Transverse colon (tissue), 4 donors: ENCODE measurements around the gene MSH6. TPM values are rescaled to one million over a fixed set of nuclear protein-coding genes. Genes with fewer than 3 reads are reported as not detected.

Experiments
- DNase-seq: peaks from one replicate; pipeline ENCODE4 v3.0.0-alpha.2; 2019
- H3K27ac ChIP-seq, 4 donors: fragments of 200-600 bp; sonication (generic); 2 replicates each; pipeline ENCODE4 v1.5.1; 2016 to 2018; ENCODE audit warnings: inconsistent platforms in 4 of 4
- H3K27me3 ChIP-seq: fragments of 200-600 bp; sonication (generic); 2 replicates; pipeline ENCODE4 v1.5.1; 2017; ENCODE audit warnings: inconsistent platforms
- H3K36me3 ChIP-seq, 4 donors: fragments of 200-600 bp; sonication (generic); 2 replicates each; pipeline ENCODE4 v1.5.1; 2017 to 2019; ENCODE audit warnings: inconsistent platforms in 4 of 4
- H3K4me1 ChIP-seq, 4 donors: fragments of 200-600 bp; sonication (generic); 2 replicates each; pipeline ENCODE4 v1.5.1; 2017 to 2020; ENCODE audit warnings: inconsistent platforms in 4 of 4
- H3K4me3 ChIP-seq, 4 donors: fragments of 200-600 bp; sonication (generic); 1 replicate in 1 of 4; 2 replicates in 3 of 4; pipeline versions ENCODE4 v1.5.1 to v1.6.1; 2017 to 2019; ENCODE audit warnings: inconsistent platforms in 4 of 4
- H3K9me3 ChIP-seq, 2 donors: fragments of 200-600 bp; sonication (generic); 2 replicates each; pipeline ENCODE4 v1.5.1; 2017 to 2019; ENCODE audit warnings: inconsistent platforms in 2 of 2
- EP300 ChIP-seq: sonication (generic); formaldehyde crosslinking; IDR thresholded peaks from one replicate; pipeline ENCODE4 v1.6.1; 2017; ENCODE audit warnings: antibody characterized with exemption, low read depth
- POLR2A ChIP-seq: fragments of 450-650 bp; IDR thresholded peaks from one replicate; pipeline ENCODE4 v1.6.1; 2016; ENCODE audit warnings: antibody characterized with exemption, mild to moderate bottlenecking, moderate library complexity
- POLR2AphosphoS5 ChIP-seq, 3 donors: sonication (generic); formaldehyde crosslinking; IDR thresholded peaks; one replicate each; pipeline ENCODE4 v1.6.1; 2016; ENCODE audit warnings: antibody characterized with exemption in 3 of 3
- whole genome bisulfite sequencing, 2 donors: methylation state at CpG; one replicate each; pipeline ENCODE4 v1.1.5; 2018; ENCODE audit warnings: low coverage in 1 of 2; 5-methylcytosine and 5-hydroxymethylcytosine counted together
- in situ Hi-C, 4 donors: fragments of 200-750 bp; cut with MboI; loops; one replicate each; pipeline versions ENCODE4 v1.15.0 to v1.15.1; 2017; ENCODE audit warnings: low sequenced_read_pairs in 3 of 4, low pct_ligation_motif_present in 1 of 4, low pct_unique_long_range_greater_than_20kb in 1 of 4
- intact Hi-C: fragments of 100-400 bp; cut with DNase I; formaldehyde crosslinking; loops from one replicate; pipeline ENCODE4 v1.15.1; 2023; ENCODE audit warnings: low total_unique reads
- total RNA-seq, 4 donors: library from RNA; depleted of rRNA; stranded (reverse); fragments of >200 nt; gene quantifications; one replicate each; pipeline ENCODE4 v1.1.0, GENCODE V29; 2016
- TF ChIP-seq, protein P1 (sequence below), 5 experiments: fragments of 200-600 bp in 3 of 5; fragments of 450-650 bp in 2 of 5; sonication (generic) in 3 of 5; IDR thresholded peaks; 1 replicate in 2 of 5; 2 replicates in 3 of 5; pipeline ENCODE4 v1.5.1; 2016 to 2017; ENCODE audit warnings: antibody characterized with exemption in 5 of 5, inconsistent platforms in 3 of 5, mild to moderate bottlenecking in 2 of 5, moderate library complexity in 1 of 5

Gene MSH6
- total RNA-seq, 4 donors from 2014 or later: 15.9 to 21.9 (median 17.2) TPM

DNA sequence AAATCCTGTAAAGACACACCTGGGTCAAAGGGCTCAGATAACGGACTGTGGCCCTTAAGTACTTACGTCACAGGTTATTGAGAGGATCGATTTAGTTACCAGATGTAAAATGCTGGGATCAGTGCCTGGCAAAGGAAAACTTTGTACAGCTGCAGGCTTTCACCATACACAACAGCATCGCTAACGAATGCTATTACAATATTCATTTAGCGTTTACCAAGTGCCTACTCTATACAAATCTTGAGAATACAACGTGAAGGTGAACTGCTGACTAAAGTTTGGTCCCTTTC, 619 bp upstream of the MSH6 start:
- WGBS, 2 donors: 0 to 1% methylated on average over 4 to 7 of the region's 7 CpGs
- Histone ChIP-seq H3K4me1 (peaks cover 9 to 24% (median 19%) of the 10 kb centered on the region in 4 donors), H3K27ac (peak overlapping the region; percentile 94 to 99 (median 96)), H3K27me3 (no peaks in the 10 kb centered on the region), H3K36me3 (no peaks in the 10 kb centered on the region), H3K9me3 (no peaks in the 10 kb centered on the region), H3K4me3 (peak overlapping the region; percentile 70 to 88 (median 83))
- TF ChIP-seq POLR2A (no peak), POLR2AphosphoS5 (IDR thresholded peaks at IDR 0.05) (no peak), EP300 (no peak)
- TF ChIP-seq, protein P1, sequence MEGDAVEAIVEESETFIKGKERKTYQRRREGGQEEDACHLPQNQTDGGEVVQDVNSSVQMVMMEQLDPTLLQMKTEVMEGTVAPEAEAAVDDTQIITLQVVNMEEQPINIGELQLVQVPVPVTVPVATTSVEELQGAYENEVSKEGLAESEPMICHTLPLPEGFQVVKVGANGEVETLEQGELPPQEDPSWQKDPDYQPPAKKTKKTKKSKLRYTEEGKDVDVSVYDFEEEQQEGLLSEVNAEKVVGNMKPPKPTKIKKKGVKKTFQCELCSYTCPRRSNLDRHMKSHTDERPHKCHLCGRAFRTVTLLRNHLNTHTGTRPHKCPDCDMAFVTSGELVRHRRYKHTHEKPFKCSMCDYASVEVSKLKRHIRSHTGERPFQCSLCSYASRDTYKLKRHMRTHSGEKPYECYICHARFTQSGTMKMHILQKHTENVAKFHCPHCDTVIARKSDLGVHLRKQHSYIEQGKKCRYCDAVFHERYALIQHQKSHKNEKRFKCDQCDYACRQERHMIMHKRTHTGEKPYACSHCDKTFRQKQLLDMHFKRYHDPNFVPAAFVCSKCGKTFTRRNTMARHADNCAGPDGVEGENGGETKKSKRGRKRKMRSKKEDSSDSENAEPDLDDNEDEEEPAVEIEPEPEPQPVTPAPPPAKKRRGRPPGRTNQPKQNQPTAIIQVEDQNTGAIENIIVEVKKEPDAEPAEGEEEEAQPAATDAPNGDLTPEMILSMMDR (IDR thresholded peaks at IDR 0.05): no peak
- in situ Hi-C loops: loop anchor here in 1 of 4 donors (10.0 kb wide), 1 partner anchor 122 kb away; the partner anchor contains the start of gene FBXO11
- intact Hi-C loops: loop anchor here (5.0 kb wide), 1 partner anchor 125 kb away; the partner anchor contains the start of gene FBXO11
- no peak for DNase-seq

DNA sequence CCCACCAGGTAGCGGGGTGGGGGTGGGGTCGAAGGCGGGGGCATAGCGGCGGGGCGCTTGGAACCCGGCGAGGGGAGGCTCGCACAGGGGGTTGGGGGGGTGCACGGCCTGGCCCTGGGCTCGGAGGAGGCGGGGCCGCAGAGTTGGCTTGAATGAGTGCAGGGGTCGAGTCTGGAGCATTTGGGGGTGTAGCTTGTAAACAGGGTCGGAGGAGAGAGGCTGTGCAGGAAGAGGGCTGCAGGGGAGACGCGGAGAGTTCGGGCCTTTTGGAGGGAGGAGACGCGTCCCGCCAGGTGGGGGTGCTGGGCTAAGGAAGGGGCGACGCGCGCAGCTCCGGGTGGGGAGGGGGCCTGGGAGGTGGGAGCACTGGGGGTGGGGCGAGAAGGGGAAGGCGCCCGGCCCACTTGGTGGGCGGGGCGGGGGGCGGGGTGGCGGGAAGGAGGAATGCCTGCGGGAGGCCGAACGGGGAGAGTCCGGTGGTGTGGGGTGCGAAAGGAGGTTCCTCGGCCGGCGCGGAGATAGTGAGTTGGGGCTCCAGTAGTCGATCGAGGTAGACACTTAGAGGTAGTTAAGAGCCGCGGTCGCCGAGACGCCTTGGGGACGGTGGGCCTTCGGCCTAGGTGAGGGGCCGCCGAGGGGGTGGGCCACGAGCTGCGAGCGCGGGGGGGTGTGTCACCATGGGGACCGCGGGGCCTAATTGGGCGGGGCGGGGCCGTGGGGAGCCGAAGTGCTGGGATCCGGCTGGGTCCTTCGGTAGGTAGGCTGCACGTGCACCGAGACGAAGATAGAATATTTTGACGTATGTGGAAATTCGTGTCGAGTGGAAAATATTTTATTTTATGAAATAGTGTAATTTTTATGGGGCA, 774 bp downstream of the MSH6 start:
- in situ Hi-C loops (loop anchor here in 1 of 4 donors (10.0 kb wide), 1 partner anchor 121 kb away; the partner anchor contains the start of gene FBXO11), intact Hi-C loops (loop anchor here (5.0 kb wide), 1 partner anchor 124 kb away; the partner anchor contains the start of gene FBXO11)
- TF ChIP-seq POLR2AphosphoS5 (IDR thresholded peaks at IDR 0.05) (no peak), EP300 (no peak), POLR2A (no peak)
- TF ChIP-seq, protein P1 (IDR thresholded peaks at IDR 0.05): no peak
- peak; percentile 79 for DNase-seq
- Histone ChIP-seq H3K4me3 (peak overlapping the region; percentile 42 to 88 (median 83)), H3K27me3 (no peaks in the 10 kb centered on the region), H3K36me3 (no peaks in the 10 kb centered on the region), H3K9me3 (no peaks in the 10 kb centered on the region), H3K4me1 (peaks cover 9 to 24% (median 19%) of the 10 kb centered on the region in 4 donors), H3K27ac (peak overlapping the region; percentile 94 to 99 (median 96))
- 1 to 4% methylated on average over 6 to 56 of the region's 71 CpGs for WGBS, 2 donors

DNA sequence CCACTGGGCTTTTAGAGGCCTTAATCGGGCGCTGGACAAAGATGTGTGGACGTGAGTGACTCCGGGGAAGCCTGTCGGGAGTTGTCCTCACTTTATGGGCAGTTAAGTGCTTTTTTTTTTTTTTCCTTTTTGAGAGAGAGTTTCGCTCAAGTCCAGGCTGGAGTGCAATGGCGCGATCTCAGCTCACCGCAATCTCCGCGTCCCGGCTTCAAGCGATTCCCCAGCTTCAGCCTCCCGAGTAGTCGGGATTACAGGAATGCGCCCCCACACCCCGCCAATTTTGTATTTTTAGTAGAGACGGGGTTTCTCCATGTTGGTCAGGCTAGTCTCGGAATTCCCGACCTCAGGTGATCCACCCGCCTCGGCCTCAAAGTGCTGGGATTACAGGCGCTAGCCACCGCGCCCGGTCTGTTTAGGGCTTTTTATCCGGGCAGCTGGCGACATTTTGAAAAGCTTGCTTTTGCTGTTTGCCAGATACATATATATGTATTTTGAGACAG, 1.5 kb downstream of the MSH6 start:
- no peak for TF ChIP-seq POLR2A
- TF ChIP-seq EP300: no peak
- TF ChIP-seq, protein P1 (IDR thresholded peaks at IDR 0.05): no peak
- no peak for TF ChIP-seq POLR2AphosphoS5 (IDR thresholded peaks at IDR 0.05)
- peak overlapping the region; percentile 42 to 88 (median 83) for H3K4me3 ChIP-seq
- in situ Hi-C loops (loop anchor here in 1 of 4 donors (10.0 kb wide), 1 partner anchor 120 kb away; the partner anchor contains the start of gene FBXO11), intact Hi-C loops (loop anchor here (5.0 kb wide), 1 partner anchor 123 kb away; the partner anchor contains the start of gene FBXO11)
- WGBS, 2 donors: 24 to 46% methylated on average over 20 to 28 of the region's 28 CpGs
- H3K27ac ChIP-seq: peak overlapping the region; percentile 94 to 99 (median 96)
- H3K27me3 ChIP-seq: no peaks in the 10 kb centered on the region
- H3K36me3 ChIP-seq: no peaks in the 10 kb centered on the region
- DNase-seq: peak; percentile 19
- H3K4me1 ChIP-seq: peaks cover 9 to 24% (median 19%) of the 10 kb centered on the region in 4 donors
- no peaks in the 10 kb centered on the region for H3K9me3 ChIP-seq

DNA sequence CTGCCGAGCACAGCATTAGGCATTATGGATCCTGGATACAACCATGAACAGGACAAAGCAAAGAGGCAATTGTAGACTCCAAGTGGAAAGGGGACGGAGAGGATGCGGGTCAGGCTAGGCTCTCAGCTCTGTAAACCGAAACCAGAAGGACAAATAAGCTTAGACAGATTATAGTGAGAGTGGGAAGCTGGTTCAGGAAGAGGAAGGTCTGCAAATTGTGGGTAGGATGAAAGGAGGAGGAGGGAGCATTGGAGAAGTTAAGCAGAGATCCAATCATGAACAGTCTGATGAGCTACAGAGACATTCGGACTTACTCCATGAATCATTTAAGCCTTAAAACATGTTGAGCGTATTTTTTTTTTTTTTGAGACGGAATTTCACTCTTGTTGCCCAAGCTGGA, 3.0 kb downstream of the MSH6 start:
- 61 to 76% methylated on average over 5 to 7 of the region's 7 CpGs for WGBS, 2 donors
- no peaks in the 10 kb centered on the region for H3K36me3 ChIP-seq
- in situ Hi-C loops (loop anchor here in 1 of 4 donors (10.0 kb wide), 1 partner anchor 119 kb away; the partner anchor contains the start of gene FBXO11), intact Hi-C loops (no loop called here)
- DNase-seq: no peak
- no peaks in the 10 kb centered on the region for H3K27me3 ChIP-seq
- H3K4me3 ChIP-seq: no peak overlapping the region
- no peak overlapping the region for H3K27ac ChIP-seq
- peaks cover 9 to 24% (median 19%) of the 10 kb centered on the region in 4 donors for H3K4me1 ChIP-seq
- TF ChIP-seq, protein P1 (IDR thresholded peaks at IDR 0.05): no peak
- TF ChIP-seq POLR2AphosphoS5 (IDR thresholded peaks at IDR 0.05) (no peak), POLR2A (no peak), EP300 (no peak)
- no peaks in the 10 kb centered on the region for H3K9me3 ChIP-seq
